Stimulated activated CD4-positive, alpha-beta T cell treated with anti-CD3 and anti-CD28 coated beads, Interleukin-4, amount 100 ng/mL, for 48 hours (primary cell): ENCODE data around the gene RIC8B.

Source experiments
- DNase-seq, 2 donors: peaks; one replicate each; pipeline ENCODE4 v3.0.0-alpha.2; 2020; ENCODE audit warnings: low read depth in 2 of 2

Gene RIC8B

DNA sequence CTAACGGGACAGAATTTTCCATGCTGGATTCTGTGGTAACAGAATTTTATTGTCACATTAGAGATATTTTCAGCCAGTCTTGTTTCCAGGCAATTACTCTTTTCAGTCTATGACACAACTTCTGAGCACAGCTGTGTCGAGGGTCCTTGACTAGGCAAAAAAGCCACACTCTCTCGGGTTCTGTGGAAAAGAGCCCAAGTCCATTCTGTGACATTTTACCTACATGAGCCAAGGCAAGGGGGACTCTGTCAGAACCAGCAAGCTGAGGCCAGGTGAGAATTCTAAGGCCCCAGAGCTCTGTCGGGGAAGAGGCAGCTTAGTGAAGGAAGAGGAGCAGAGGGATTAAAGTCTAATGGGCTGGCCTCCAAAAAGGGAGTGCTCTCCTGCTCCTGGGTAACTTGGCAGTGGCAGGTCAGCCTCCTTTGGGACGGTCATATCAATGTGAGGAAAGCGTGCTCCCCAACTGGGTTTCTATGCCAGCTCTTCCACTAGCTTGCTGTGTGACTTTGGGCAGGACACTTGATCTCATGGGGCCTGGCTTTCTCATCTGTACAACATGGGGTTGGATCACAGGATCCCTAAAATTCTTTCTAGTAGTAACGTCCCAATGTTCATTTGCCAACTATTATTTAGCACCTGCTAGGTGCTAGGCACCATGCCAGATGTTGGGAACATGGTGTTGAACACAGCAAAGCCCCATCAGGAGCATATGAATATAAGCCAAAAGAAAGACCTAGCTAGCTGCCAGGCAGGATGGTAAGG lies 16.0 kb upstream of the RIC8B start:
- no peak for DNase-seq

GRCh38 chr12:106759526-106760183 lies 14.8 kb upstream of the RIC8B start:
- DNase-seq, result no peak

- no peak for DNase-seq
These were observed 14.3 kb upstream of the RIC8B start for GRCh38 chr12:106760184-106760531.

DNA sequence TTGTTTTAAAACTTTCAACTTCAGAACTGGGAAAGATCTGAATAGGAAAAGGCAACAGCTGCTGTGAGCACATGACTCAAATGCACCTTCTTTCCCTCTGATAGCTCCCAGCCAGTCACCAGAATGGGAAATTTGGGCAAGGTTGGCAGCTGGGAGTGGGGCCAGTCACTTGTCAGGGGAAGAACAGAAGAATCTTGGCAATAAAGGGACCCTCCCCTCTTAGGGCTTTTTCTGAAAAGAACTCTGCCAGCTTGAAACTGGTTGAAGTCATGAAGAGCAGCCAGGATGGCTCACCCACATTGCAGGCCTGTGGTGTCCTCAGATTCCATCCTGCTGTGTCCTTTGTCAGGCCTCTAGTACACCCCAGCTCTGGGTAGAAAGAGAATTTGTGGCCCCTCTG lies 10.3 kb upstream of the RIC8B start:
- DNase-seq, result no peak

DNA sequence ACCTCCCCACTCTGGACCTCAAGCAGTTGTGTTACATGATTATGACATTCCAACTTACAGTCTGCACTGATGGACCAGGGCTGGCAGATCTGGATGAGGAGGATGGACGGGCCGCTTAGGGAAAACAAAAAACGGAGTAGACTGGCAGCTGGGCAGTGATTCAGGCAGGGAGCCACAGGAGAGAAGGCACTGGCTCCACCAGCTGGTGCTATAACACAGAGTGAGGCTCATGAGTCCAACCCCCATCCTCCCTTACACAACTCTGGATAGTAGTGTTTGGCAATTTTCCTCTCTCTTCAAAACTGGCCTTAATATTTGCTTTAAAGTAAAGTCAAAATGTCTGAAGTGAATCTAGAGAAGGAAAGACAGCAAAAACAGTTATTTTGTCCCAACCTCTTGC lies 9.7 kb upstream of the RIC8B start:
- no peak for DNase-seq

- no peak for DNase-seq
These were observed 8.1 kb upstream of the RIC8B start for GRCh38 chr12:106766393-106766826.

- no peak for DNase-seq
These were observed 7.3 kb upstream of the RIC8B start for GRCh38 chr12:106767206-106767605.

- no peak for DNase-seq
These were observed 6.3 kb upstream of the RIC8B start for GRCh38 chr12:106767954-106768822.

DNA sequence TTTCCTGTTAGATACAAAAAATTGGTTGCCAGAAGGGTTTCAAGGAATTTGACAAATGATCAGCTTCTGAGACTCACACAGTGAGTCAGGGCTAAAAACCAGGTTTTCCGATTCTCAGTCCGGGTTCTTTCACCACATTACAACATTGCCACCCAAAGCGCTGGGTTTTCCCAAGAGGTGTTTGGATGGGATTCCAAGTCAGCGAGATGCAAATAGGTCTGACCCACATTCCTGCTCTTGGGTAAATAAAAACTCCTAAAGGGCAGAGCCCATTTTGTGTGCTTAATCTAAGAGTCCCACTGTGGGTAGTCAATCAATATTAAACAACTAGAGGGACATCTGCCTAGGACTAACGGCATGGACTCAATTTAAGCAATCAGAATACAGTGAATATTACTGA lies 5.4 kb upstream of the RIC8B start:
- DNase-seq, result no peak

GRCh38 chr12:106769546-106769945 lies 4.9 kb upstream of the RIC8B start:
- no peak for DNase-seq

GRCh38 chr12:106771425-106771824 lies 3.1 kb upstream of the RIC8B start:
- DNase-seq, result no peak

GRCh38 chr12:106773286-106774004 lies 1.0 kb upstream of the RIC8B start:
- no peak for DNase-seq

- peak in 1 of 2 donors; percentile 8 for DNase-seq
These were observed 484 bp downstream of the RIC8B start for GRCh38 chr12:106774808-106775524.

DNA sequence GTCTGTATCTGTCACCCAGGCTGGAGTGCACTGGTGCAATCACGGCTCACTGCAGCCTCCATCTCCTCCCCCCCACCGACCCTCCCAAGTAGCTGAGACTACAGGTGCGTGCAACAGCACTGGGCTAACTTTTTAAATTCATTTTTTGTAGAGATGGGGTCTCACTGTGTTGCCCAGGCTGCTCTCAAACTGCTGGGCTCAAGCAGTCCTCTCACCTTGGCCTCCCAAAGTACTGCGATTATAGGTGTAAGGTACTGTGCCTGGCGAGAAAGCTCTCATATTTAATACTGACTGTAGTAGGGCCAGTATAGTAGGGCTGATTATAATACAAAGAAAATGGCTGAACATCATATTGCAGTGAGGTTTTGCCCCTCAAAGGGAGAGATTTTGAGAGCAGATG lies 2.4 kb downstream of the RIC8B start:
- no peak for DNase-seq

DNA sequence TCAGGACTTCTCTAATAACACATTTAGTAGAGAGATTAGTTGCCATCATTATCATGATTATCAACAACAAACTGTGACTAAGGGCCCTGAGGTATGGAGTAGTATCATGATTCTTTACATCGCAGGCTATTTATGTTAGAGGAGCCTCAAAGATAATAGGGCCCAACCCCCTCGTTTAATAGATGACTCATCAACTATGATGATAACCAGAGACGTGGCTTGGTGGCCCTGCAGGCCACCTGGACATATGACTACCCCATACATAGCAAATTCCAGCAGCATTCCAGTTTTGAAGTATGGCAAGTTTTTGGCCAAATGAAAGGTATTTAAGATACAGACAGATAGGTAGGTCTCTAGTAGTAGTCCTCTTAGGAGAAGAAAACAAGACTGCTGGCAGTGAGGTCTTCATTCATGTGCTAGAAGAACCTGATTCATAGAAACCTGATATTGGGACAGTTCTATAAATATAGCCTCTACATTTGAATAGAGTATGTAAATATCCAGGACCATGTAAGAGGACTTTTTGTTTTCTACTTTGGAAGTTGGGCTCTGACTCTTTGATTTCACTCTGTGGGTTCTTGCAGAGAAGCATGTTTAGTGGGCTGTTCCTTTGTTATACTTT lies 5.6 kb downstream of the RIC8B start:
- no peak for DNase-seq

DNA sequence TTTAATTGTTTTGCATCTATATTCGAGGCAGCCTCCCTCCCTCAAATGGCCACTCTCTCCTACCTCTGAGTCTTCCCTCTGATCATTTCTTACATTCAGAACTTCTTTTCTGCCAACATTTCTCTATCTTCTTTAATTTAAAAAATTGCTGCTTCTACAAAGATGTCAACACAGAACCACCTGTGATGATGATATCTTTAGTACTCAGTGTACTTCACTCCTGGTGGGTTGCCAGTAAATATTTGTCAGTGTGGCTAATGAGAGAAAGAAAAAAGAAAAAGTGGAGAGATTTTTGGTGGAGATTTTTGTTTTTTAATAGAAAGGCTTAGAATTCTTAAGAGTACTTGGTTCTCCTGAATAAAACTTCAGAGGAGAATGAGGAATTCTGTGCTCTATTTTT lies 8.1 kb downstream of the RIC8B start:
- DNase-seq, result no peak

DNA sequence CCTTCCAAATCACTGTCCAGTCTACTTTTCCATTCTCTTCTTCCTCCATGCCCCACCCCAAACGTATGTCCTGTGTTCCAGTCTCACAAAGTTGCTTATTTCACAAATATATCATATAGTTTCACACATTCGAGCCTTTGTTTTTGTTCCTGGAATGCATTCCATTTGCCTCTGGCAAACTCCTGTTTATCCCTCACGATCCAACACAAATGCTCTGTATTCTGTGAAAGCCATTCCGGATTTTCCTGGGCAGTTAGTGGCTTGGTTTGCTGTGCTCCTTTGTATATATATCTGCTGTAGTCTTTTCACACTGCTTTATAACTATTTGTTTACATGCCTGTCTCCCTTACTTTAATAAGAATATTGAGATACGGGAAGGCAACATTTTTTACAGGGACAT lies 9.0 kb downstream of the RIC8B start:
- DNase-seq, result no peak

GRCh38 chr12:106790020-106790419 lies 15.5 kb downstream of the RIC8B start:
- DNase-seq, result no peak

DNA sequence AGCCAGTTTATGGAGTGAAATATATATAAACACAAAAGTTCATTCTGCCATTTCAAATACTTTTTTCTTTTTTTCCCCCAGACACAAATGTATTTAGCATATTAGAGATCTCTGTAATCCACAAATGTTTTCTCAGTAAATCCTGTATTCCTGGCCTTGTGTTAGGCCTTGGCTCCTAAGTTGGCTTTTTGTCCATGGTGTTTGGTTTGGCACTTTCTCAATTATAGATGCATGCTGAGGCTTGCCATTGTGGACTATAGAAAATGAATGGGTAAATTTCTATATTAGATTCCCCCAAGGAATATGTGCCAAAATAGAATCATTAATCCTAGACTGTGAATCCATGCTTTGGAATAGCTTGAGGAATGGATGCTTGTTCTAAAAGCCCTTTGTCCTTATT lies 17.0 kb downstream of the RIC8B start:
- DNase-seq, result no peak

DNA sequence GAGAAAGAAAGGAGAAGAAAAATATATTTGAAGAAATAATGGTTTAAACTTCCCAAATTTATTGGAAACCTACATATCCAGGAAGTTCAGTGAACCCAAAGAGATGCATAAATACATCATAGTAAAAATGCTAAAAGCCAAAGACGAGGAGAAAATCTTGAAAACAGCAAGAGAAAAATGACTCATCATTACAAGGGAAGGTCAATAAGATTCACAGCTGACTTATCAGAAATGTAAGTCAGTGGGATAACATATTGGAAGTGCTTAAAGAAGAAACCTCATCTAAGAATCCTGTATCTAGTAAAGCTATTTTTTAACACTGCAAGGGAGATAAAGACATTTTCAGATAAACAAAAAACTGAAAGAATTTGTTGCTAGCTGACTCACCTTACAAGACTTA lies 19.9 kb downstream of the RIC8B start:
- no peak for DNase-seq

DNA sequence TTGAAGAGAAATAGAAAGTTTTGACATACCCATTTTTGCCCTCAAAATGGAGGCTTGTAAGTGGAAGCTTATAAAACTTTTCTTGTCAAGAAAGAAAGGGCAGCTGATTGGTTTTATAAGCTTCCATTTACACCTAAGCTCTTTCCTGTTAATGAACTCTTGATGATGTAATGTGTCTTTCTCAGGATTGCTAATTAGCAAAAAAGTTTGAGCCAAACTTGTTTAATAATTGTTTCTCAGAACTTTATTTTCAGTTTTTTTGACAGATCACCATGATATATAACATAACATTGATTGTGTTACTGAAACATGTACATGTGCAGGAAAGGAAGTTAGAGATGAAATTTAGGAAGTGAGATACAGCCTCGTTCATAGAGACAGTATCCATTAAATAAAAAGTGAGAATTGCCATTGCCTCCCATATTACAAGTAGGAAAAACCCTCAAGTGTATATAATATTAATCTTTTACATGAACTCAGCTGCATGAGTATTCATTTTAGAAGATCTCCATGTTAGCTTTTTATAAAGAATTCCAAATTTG lies 26.8 kb downstream of the RIC8B start:
- DNase-seq, result no peak
